ENCODE data around the gene TSEN54.

The TSEN54 gene

DNA sequence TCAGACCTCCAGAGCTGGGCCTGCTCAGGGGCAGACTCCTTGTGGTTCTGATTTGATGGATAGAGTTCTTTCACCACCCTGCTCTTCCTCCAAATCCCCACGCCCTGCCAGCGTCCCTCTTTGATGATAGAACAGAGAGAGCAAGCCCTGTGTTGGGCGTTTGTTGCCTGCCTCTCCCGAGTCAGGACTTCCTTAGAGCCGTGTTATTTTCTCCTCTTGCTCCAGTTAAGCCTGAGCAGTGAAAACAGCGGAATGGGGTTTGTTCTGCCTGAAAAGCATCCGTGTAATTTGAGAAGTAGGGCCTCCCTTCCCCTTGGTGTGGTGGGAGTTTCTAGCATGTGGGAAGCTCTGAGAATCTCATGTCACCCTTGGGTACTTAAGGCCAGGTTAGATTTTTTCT is 37.8 kb upstream of the TSEN54 start:
- H3K9me3 Mint-ChIP-seq, result no peaks in the 10 kb centered on the region
- peak; percentile 32 for DNase-seq
- H3K4me3 Mint-ChIP-seq, result peak overlapping the region; percentile 66
- TF ChIP-seq, protein P1, sequence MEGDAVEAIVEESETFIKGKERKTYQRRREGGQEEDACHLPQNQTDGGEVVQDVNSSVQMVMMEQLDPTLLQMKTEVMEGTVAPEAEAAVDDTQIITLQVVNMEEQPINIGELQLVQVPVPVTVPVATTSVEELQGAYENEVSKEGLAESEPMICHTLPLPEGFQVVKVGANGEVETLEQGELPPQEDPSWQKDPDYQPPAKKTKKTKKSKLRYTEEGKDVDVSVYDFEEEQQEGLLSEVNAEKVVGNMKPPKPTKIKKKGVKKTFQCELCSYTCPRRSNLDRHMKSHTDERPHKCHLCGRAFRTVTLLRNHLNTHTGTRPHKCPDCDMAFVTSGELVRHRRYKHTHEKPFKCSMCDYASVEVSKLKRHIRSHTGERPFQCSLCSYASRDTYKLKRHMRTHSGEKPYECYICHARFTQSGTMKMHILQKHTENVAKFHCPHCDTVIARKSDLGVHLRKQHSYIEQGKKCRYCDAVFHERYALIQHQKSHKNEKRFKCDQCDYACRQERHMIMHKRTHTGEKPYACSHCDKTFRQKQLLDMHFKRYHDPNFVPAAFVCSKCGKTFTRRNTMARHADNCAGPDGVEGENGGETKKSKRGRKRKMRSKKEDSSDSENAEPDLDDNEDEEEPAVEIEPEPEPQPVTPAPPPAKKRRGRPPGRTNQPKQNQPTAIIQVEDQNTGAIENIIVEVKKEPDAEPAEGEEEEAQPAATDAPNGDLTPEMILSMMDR (IDR thresholded peaks at IDR 0.05), result no peak
- H3K27me3 Mint-ChIP-seq (ENCODE audit: low read depth, poor library complexity), result no peaks in the 10 kb centered on the region
- peaks cover 79% of the 10 kb centered on the region for H3K4me1 Mint-ChIP-seq
- H3K27ac Mint-ChIP-seq, result peak overlapping the region; percentile 99
- H3K36me3 Mint-ChIP-seq (ENCODE audit: low read depth), result peaks cover 2% of the 10 kb centered on the region

DNA sequence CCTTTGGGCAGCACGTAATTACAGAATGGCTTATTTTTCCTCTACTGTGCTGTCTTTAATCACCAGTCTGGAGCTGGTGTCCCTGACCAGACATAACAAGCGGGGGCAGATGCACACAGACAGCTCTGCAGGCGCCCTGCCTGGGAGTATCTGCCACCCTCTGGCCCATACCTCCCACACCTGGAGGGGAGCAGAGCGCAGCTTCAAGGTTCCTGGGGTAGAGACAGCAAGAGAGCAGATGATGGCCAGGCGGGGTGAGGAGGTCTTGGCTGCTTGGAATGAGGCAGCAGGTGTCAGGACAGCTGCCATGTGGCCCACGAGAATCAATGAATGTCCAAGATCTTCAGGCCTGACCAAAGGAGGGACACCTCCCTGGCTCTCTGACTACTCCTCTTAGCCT is 36.0 kb upstream of the TSEN54 start:
- Mint-ChIP-seq H3K4me1 (peaks cover 77% of the 10 kb centered on the region), H3K27me3 (ENCODE audit: low read depth, poor library complexity) (peaks cover 3% of the 10 kb centered on the region), H3K9me3 (no peaks in the 10 kb centered on the region), H3K4me3 (no peak overlapping the region), H3K36me3 (ENCODE audit: low read depth) (no peaks in the 10 kb centered on the region), H3K27ac (peak overlapping the region; percentile 96)
- DNase-seq, result no peak
- TF ChIP-seq, protein P1 (IDR thresholded peaks at IDR 0.05), result no peak

DNA sequence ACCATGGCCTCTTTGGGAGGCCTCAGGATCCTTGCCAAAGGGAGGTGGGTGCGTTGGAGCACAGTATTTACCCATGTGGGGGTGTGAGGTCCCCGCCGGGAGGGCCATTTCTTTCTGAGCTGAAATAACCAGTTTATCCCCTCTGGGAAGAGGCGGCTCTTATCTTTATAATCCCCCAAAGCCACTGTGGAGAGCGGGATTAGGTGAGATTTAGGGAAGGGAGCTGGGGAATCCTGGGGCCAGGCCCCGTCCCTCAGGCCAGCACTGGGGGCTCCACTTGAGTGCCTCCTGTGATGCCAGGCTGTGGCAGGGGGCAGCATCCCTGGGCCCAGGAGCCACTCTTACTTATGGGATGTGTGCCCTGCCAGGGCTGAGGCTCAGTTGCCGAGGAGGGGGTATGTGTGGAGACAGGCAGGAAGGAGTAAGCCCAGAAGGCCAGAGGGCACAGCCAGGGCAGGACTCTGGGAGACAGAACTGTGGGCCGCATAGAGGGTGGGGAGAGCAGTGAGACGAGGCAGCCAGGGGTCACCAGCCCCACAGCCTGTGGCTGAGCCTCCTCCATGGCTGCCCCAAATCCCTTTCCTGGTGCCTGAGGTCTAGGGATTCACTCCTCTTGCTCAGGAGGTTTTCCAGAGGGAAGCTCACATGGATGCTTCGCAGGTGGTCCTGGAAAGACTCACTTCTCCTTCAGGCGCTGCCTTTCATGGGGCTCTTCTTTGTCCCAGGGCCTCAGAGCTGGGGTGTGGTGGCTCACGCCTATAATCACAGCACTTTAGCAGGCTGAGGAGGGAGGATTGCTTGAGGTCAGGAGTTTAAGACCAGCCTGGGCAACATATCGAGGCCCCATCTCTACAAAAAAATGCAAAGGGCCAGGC is 34.9 kb upstream of the TSEN54 start:
- Mint-ChIP-seq H3K4me3 (no peak overlapping the region), H3K4me1 (peaks cover 69% of the 10 kb centered on the region), H3K27ac (peak overlapping the region; percentile 96), H3K9me3 (no peaks in the 10 kb centered on the region), H3K27me3 (ENCODE audit: low read depth, poor library complexity) (peaks cover 3% of the 10 kb centered on the region), H3K36me3 (ENCODE audit: low read depth) (no peaks in the 10 kb centered on the region)
- TF ChIP-seq, protein P1 (IDR thresholded peaks at IDR 0.05), result no peak
- no peak for DNase-seq

DNA sequence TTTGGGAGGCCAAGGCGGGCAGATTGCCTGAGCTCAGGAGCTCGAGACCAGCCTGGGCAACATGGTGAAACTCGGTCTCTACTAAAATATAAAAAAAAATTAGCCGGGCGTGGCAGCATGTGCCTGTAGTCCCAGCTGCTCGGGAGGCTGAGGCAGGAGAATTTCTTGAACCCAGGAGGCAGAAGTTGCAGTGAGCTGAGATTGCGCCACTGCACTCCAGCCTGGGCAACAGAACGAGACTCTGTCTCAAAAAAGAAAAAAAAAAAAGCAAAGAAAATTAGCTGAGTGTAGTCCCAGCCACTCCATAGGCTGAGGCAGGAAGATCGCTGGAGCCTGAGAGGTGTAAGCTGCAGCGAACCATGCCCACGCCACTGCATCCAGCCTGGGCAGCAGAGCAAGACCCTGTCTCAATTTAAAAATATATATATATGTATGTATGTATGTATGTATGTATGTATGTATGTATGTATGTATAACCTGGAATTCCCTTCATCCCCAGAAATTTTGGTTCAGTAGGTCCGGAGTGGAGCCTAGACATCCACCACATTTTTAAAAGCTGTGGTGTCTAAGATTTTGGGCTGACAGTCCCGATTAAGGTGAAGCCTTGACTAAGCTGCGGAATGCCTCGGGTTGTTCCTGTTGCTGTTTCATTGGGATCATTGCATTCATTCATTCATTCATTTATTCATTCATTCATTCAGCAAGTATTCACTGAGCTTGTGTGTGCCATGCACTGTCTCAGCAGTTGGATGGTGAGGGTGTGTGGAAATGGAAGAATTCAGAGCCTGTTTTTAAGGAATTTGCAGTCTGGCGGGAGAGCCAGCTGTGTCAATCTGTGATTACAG is 34.0 kb upstream of the TSEN54 start:
- Mint-ChIP-seq H3K4me3 (no peak overlapping the region), H3K4me1 (peaks cover 69% of the 10 kb centered on the region), H3K9me3 (no peaks in the 10 kb centered on the region), H3K36me3 (ENCODE audit: low read depth) (no peaks in the 10 kb centered on the region), H3K27ac (peak overlapping the region; percentile 88), H3K27me3 (ENCODE audit: low read depth, poor library complexity) (peaks cover 6% of the 10 kb centered on the region)
- no peak for DNase-seq
- TF ChIP-seq, protein P1 (IDR thresholded peaks at IDR 0.05), result no peak

DNA sequence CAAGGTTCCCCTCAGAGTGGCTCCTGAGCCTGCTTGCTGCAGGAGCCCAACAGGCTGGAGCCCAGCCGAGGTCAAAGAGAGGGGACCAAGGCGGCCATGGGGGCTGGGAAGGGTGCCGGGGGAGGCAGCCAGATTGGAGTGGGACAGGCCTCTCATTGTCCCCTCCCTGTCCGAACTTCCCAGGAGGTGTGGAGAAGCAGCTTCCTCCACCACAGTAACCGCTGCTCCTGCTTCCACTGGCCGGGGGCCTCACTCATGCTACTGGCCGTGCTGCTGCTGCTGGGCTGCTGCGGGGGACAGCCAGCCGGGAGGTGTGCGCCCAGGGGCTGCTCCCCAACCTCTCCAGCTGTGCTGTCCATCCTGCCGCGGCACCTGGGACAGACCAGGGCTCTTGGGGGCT is 30.6 kb upstream of the TSEN54 start:
- H3K27ac Mint-ChIP-seq, result no peak overlapping the region
- no peak for DNase-seq
- no peaks in the 10 kb centered on the region for H3K36me3 Mint-ChIP-seq (ENCODE audit: low read depth)
- TF ChIP-seq, protein P1 (IDR thresholded peaks at IDR 0.05), result no peak
- H3K4me1 Mint-ChIP-seq, result peaks cover 48% of the 10 kb centered on the region
- H3K4me3 Mint-ChIP-seq, result no peak overlapping the region
- H3K27me3 Mint-ChIP-seq (ENCODE audit: low read depth, poor library complexity), result peaks cover 7% of the 10 kb centered on the region
- no peaks in the 10 kb centered on the region for H3K9me3 Mint-ChIP-seq

Data from nephron progenitor cell (in vitro differentiated cells).